ENCODE data around the gene CDH4.

CDH4 gene

DNA sequence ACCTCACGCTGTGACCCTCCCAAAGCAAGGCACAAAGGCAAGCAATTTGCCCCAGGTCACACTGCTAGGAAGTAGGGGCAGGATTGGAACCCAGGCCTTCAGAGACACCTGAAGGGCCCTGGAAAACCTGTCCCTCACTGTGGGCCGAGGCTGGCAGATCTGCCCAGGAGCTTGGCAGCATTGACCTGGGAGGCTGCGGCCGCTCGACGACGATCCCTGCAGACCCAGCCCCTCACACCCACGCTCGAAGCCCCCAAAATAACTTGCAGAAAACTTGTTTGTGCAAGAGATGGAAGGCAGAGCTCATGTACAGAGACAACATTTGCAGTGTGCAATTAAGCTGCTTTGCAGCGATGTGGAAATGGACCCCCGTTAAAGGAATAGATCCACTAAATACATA, 562.2 kb downstream of the CDH4 start:
- no peak for FAIRE-seq
- no peak for TF ChIP-seq POLR2A (IDR thresholded peaks at IDR 0.05; ENCODE audit: low read depth, low read length)

DNA sequence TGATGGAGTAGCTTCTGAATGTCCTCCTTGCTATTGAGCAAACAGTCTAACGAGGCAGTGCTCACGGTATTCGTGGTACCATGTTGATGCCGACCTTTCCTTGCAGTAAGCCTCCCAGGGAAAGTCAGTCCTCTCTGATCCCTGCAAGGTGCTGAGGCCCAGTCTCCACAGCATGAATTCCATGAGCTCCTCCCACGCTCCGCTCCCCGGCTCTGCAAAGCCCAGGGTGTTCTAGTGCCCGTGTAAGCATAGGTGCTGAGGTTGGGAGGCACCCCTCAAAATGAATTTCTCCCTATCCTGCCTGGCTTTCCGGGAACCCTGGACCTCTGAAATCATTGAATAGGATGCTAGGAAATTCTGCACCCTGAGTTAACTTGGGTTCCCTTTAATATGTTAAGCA, 562.7 kb downstream of the CDH4 start:
- no peak for FAIRE-seq
- TF ChIP-seq POLR2A (IDR thresholded peaks at IDR 0.05; ENCODE audit: low read depth, low read length) = no peak

More for the DNA sequence above, 562.2 kb downstream of the CDH4 start:
- no peak for DNase-seq (ENCODE audit: insufficient read length, low spot score)

DNA sequence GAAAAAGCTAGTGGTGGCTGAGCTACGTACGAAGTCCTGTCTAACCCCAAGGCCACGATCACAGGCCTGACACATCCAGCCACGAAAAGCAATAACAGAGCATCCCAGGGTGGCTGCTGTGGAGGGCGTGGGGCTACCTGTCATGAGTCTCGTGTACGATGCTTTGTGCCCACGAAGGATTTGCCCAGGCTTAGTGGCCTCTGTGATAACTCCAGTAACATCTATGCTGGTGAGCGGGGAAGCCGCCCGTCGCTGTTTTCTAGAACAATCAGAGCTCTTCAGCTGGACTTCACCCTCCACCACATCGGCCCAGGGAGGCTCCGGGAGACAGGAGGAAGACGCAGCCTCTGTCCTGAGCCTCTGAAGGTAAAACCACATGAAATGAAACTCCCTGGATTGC, 563.1 kb downstream of the CDH4 start:
- no peak for TF ChIP-seq POLR2A (IDR thresholded peaks at IDR 0.05; ENCODE audit: low read depth, low read length)
- no peak for FAIRE-seq

More for the DNA sequence above, 562.7 kb downstream of the CDH4 start:
- no peak for DNase-seq (ENCODE audit: insufficient read length, low spot score)

DNA sequence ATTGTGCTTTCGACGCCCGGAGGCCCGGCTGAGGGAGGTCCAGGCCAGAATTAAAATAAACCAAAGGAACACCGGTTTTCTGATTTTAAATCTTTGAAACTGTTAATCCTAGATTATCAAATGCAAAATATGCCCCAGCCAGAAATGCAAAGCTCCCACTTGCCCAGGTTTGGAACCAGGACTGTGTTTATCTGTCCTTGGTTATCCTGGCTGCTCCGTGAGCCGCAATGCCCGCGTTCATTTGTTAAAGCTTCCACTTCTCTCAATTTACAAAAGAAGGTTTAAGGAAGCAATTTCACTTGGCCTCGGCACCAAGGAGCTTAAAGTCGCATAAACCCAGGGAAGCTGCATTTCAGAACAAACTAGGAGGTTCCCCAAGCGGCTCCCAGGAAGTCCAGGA, 563.6 kb downstream of the CDH4 start:
- DNase-seq (ENCODE audit: insufficient read length, low spot score) (no peak), FAIRE-seq (no peak)
- no peak for TF ChIP-seq POLR2A (IDR thresholded peaks at IDR 0.05; ENCODE audit: low read depth, low read length)

More for the DNA sequence above, 563.1 kb downstream of the CDH4 start:
- DNase-seq (ENCODE audit: insufficient read length, low spot score) = no peak

DNA sequence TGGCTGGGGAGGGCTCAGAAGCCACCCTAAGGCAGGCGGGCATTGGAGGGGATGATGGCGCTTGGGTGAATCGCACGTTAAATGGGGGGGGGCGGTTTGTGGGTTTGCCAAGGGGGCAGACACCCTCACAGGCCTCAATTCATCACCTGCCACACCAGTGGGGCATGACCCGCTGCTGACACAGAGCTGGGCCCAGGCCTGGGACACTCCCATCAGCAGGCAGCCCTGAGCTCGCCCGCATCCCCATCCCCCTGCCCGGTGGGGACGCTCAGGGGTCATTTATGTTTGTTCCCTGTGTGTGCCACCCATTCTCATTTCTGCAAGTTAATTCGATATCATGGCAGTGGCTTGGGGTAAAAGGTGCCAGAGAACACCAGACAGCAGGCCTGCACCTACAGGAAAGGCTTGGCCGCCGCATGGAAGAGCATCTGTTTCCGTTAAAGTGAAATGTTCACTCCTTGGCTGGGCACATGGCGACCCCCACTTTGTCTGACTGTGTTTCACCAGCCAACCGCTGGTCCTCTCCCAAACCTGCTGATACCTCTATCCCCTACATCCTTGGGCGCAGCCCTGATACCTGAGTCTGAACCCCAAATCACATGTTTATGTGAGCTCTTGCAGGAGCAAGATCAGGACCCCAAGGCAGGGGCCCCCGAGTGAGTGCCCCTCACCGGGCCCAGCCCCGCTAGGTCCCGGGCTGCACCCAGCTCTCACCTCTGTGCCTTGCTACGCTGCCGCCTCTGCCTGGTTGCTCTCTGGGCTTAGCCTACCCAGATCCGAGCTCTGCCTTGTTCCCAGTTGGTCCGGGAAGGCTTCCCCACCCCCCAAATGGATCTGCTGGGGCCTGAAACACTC, 564.8 kb downstream of the CDH4 start:
- no peak for TF ChIP-seq POLR2A (IDR thresholded peaks at IDR 0.05; ENCODE audit: low read depth, low read length)
- DNase-seq (ENCODE audit: insufficient read length, low spot score) (no peak), FAIRE-seq (no peak)

DNA sequence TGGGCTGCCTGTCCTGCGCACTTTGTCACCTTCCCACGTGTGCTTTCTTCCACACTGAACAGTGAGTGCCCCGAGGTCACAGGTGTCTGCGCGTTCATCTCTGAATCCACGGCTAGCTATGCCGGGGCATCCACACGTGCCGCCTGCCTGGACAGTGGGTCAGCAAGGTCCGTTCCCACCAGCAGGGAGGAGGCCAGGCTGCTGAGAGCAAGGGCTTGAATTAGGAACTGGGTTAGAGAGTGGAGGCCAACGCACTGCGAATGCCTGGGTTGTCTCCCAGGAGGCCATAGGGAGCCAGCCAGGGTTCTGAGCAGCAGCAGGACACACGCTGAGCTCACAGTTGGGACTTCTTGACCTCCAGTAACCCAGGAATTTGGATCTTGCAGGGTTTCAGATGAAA, 565.5 kb downstream of the CDH4 start:
- FAIRE-seq (no peak), DNase-seq (ENCODE audit: insufficient read length, low spot score) (no peak)
- no peak for TF ChIP-seq POLR2A (IDR thresholded peaks at IDR 0.05; ENCODE audit: low read depth, low read length)

DNA sequence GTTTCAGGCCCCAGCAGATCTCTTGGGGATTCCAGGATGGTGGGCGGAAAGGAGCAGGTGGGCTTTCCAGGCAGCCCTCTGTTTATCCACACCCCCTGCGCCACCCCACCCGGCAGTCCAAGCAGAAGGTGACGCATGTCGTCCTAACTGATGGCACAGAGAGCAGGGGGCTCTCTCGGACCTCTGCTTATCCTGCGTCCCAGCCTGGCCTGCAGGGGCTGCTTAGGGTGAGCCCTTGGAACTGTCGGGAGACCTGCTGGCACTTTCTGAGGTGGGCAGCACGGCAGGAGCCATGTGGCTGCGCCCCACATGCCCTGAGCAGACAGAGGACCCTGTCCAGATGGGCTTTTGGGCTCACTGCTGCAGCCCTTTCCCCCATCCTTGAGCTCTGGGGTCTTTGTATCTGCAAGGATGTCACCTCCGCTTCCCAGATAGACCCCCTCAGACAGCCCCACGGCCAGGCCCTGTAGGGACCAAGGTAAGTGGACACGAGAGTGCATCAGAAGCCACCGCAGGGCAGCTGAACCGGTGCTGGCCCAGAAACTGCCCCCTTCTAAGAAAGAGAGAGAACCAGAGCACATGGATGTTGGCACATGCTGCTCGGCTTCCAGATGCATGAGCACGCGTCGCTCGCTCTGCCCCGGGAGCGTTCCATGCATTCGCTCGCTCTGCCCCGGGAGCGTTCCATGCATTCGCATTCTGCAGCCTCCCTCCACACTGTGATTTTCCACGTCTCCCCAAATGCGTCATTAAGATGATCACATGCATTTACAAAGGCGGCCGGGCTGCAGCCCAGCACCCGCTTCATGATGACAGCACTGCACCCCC, 566.9 kb downstream of the CDH4 start:
- no peak for TF ChIP-seq POLR2A (IDR thresholded peaks at IDR 0.05; ENCODE audit: low read depth, low read length)
- FAIRE-seq (no peak), DNase-seq (ENCODE audit: insufficient read length, low spot score) (no peak)

DNA sequence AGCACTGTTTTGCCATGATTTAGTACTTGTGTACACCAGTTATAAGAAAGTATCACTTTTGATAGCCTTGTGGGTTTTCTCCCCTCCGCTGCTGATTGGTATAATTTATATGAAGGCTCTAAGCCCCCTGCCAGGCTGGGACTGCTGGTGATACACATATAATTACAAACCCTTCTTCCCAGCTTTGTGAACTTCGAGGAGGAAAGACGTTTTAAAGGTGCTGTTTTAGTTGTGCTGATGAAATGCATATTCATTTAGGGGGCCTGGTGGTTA, 567.4 kb downstream of the CDH4 start:
- no peak for DNase-seq (ENCODE audit: insufficient read length, low spot score)
- FAIRE-seq = no peak
- no peak for TF ChIP-seq POLR2A (IDR thresholded peaks at IDR 0.05; ENCODE audit: low read depth, low read length)

DNA sequence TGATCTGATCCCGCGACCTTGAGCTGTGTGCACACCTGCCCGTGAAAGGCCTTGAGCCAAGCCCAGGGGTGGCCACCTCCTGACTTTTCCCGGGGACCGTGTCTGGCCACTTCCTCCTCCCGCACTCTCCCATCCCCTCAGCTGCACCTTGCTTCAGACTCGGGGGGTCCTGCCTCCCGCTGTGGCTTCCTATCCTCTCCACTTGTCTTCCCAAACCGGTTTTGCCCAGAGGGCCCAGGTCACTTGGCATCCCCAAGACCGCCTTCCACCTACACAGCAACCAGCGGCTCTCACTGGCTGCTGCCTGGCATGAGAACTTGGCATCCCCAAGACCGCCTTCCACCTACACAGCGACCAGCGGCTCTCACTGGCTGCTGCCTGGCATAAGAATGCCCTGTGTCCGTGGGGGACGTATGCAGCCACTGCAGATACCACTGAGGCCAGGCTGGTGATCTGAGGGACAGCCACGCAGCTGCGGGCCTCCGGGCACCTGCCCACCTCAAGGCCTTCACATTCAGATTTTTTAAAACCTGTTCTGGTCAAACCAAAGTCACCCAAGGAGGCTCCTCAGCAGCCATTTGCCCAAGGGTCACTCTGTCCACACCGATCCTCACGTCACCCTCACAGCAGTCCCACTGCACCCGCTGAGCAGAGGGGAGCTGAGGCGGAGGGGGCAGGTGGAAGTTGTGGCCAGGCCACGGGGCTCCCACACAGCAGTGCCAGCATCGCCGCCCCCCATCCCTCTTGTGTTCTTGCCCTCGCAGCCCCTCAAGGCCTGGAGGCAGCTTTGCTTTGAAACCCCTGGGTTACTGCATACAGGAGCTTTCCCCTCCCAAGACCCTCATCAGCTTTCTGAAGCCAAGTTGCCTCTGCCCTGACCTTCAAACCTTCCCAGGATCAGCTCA, 568.1 kb downstream of the CDH4 start:
- TF ChIP-seq POLR2A (IDR thresholded peaks at IDR 0.05; ENCODE audit: low read depth, low read length) = no peak
- no peak for DNase-seq (ENCODE audit: insufficient read length, low spot score)
- no peak for FAIRE-seq

DNA sequence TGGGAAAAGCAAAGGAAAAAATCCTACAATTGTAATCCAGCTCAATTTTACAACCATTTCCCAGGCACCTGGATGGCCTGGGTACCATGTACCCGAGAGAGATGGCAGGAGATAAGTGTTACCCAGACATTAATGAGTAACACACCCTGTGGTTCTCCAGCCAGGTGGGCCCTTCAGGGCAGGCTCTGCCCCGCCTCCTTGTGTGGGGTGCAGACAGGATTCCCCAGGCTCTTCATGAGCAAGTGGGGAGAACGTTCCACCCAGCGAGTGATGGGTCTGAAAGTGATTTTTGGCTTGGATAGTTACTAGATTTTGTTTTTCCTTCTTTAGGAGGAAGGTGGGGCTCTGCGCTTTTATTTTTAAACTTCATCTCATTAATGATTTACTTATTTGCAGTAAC, 569.7 kb downstream of the CDH4 start:
- FAIRE-seq = no peak
- TF ChIP-seq POLR2A (IDR thresholded peaks at IDR 0.05; ENCODE audit: low read depth, low read length) = no peak
- no peak for DNase-seq (ENCODE audit: insufficient read length, low spot score)

DNA sequence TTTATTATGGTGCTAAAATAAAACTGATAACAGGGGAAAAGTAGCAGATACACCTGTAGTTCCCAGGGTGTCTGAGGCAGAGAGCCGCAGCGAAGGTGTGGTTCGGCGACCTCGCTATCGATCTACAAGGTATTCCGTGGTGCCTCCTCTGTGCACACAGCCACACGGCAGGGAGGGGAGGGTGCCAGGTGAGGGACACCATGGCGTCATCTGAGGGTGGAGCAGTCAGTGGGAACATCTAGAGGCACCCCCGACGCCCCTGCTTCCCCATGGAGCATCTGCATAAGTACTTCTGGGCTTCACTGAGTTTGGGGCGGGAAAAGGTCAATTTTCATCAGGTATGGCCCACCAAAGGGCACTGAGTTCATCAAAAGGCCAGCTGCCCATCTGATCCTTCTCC, 570.3 kb downstream of the CDH4 start:
- FAIRE-seq = no peak
- DNase-seq (ENCODE audit: insufficient read length, low spot score) = no peak
- TF ChIP-seq POLR2A (IDR thresholded peaks at IDR 0.05; ENCODE audit: low read depth, low read length) = no peak

DNA sequence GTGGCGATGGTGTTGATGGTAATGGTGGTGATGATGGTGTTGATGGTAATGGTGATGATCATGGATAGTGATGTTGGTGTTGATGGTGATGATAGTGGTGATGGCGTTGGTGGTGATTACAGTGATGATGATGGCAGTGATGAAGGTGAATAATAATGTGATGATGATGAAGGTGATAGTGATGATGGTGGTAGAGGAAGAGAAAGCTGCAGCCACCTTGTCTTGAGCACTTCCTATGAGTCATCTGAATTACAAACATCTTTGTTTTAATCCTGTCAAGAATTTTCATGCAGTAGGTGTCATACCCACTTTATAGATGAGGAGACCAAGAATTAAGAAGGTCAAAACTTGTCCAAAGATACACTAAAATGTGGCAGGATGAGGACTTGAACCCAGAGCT, 571.2 kb downstream of the CDH4 start:
- no peak for TF ChIP-seq POLR2A (IDR thresholded peaks at IDR 0.05; ENCODE audit: low read depth, low read length)
- FAIRE-seq (no peak), DNase-seq (ENCODE audit: insufficient read length, low spot score) (no peak)

DNA sequence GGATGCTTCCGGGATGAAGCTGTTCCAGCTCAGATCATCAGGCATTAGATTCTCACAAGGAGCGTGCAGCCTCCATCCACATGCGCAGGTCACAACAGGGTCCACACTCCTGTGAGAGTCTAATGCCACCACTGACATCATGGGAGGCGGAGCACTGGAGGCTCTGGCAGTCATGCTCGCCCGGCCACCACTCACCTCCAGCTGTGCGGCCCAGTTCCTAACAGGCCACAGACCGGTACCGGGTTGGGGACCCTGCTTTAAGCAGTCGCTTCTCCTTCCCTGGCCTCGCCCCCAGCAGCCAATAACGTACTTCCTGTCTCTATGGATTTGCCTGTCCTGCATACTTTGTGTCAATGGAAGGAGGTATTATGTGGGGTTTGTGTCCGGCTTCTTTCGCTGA, 576.8 kb downstream of the CDH4 start:
- no peak for TF ChIP-seq POLR2A (IDR thresholded peaks at IDR 0.05; ENCODE audit: low read depth, low read length)
- no peak for DNase-seq (ENCODE audit: insufficient read length, low spot score)
- no peak for FAIRE-seq

DNA sequence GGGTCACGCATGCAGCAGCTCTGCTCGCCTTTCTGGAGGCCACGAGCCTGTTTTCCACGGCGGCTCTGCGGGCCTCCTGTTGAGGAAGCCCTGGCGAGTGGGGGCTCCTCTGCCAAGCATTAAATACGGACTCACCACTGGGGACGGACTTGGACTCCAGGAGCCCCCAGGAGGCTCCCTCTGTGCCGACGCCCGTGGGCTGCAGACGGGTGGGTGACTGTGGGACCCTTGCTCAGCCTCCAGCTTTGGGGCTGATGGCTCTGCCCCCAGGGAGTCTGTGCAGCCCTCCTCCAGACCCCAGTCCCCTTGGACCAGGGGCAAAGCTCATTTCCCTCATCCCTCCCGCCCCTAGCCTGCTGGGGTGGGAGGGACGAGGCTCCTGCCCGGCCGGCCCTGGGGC, 577.5 kb downstream of the CDH4 start:
- FAIRE-seq (no peak), DNase-seq (ENCODE audit: insufficient read length, low spot score) (no peak)
- no peak for TF ChIP-seq POLR2A (IDR thresholded peaks at IDR 0.05; ENCODE audit: low read depth, low read length)

Data from H54 (cell line).